Stimulated activated CD4-positive, alpha-beta T cell treated with anti-CD3 and anti-CD28 coated beads, Interleukin-1b, Interleukin-23, amount 100 ng/mL, for 24 hours (primary cell): ENCODE measurements around the gene MRTO4.

ENCODE experiments used
- DNase-seq, 4 experiments: peaks; one replicate each; pipeline ENCODE4 v3.0.0-alpha.2; 2020; ENCODE audit warnings: low read depth in 4 of 4, low spot score in 1 of 4

Gene MRTO4

GRCh38 chr1:19308509-19308907 lies 56.9 kb downstream of the MRTO4 start:
- DNase-seq: no peak

- no peak for DNase-seq
Measured at GRCh38 chr1:19309123-19309813, 57.7 kb downstream of the MRTO4 start.
